Measurements from ENCODE around the gene TTLL8. TPM values are rescaled to one million over a fixed set of nuclear protein-coding genes. Genes with fewer than 3 reads are reported as not detected.

Gene TTLL8
- total RNA-seq, 2 donors from 2014 or later, result not detected

DNA sequence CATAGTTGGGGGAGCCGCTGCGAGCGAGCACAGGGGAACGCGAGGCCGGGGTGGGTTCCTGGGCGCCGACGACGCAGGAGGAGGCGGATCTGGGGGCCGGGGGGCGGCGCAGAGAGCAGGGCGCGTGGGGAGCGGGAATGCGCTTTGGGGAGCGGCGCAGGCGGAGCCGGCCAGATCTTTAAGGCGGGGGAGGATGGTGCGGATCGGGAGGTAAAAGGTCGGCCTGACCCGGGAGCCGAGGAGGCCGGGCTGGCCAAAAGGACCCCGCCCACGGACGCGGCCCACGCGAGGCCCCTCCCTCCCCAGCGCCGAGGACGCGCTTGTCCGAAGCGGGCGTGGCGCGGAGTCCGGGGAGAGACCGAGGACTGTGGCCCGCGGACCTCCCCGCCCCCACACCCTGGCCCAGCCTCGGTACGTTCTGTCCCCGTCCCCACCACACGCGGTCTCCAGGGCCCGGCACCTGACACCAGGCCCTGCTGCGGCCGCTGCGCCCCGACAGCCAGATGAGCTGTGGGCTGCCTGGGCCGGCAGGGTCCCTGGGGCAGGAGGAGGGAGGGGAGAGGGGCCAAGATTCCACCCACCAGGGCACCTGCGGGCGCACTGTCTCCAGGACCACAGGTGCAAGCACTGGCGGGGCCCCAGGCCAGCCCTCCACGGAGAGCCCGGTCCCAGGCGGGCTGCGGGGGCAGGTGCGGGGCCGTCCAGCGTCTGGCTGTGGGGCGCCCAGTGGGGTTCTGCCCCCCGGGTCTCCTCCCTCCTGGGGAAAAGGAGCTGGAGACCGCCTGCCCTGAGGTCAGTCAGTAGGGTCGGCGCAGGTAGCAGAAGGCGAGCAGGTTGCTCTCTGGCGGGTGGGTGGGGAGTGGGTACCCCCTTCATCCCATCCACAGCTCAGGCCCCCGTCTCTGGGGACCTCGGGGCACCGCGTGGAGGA is 86.6 kb downstream of the TTLL8 start:
- Histone ChIP-seq H3K4me1 (peaks cover 16% of the 10 kb centered on the region), H3K27me3 (no peaks in the 10 kb centered on the region), H3K36me3 (no peaks in the 10 kb centered on the region), H3K4me3 (peak overlapping the region; percentile 46), H3K9ac (ENCODE audit: low read depth in 2 of 2, low read length in 2 of 2) (peak overlapping the region; percentile 67 to 76), H3K9me3 (no peaks in the 10 kb centered on the region), H3K27ac (peak overlapping the region; percentile 82)
- TF ChIP-seq, protein P1, sequence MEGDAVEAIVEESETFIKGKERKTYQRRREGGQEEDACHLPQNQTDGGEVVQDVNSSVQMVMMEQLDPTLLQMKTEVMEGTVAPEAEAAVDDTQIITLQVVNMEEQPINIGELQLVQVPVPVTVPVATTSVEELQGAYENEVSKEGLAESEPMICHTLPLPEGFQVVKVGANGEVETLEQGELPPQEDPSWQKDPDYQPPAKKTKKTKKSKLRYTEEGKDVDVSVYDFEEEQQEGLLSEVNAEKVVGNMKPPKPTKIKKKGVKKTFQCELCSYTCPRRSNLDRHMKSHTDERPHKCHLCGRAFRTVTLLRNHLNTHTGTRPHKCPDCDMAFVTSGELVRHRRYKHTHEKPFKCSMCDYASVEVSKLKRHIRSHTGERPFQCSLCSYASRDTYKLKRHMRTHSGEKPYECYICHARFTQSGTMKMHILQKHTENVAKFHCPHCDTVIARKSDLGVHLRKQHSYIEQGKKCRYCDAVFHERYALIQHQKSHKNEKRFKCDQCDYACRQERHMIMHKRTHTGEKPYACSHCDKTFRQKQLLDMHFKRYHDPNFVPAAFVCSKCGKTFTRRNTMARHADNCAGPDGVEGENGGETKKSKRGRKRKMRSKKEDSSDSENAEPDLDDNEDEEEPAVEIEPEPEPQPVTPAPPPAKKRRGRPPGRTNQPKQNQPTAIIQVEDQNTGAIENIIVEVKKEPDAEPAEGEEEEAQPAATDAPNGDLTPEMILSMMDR (IDR thresholded peaks at IDR 0.05), result no peak
- intact Hi-C loops (cut with DNase I), result no loop called here
- DNase-seq, result peak; percentile 87

- Histone ChIP-seq H3K27ac (peak overlapping the region; percentile 82), H3K36me3 (no peaks in the 10 kb centered on the region), H3K9ac (ENCODE audit: low read depth in 2 of 2, low read length in 2 of 2) (peak overlapping the region; percentile 67 to 76), H3K9me3 (no peaks in the 10 kb centered on the region), H3K4me3 (peak overlapping the region; percentile 46), H3K27me3 (no peaks in the 10 kb centered on the region), H3K4me1 (peaks cover 21% of the 10 kb centered on the region)
- peak; percentile 95 for DNase-seq
- TF ChIP-seq, protein P1 (IDR thresholded peaks at IDR 0.05), result no peak
- intact Hi-C loops (cut with DNase I), result no loop called here
These were observed 87.4 kb downstream of the TTLL8 start for GRCh38 chr22:49970528-49971231.

GRCh38 chr22:49969751-49970527 is 88.2 kb downstream of the TTLL8 start:
- Histone ChIP-seq H3K4me3 (no peak overlapping the region), H3K4me1 (peaks cover 21% of the 10 kb centered on the region), H3K9ac (ENCODE audit: low read depth in 2 of 2, low read length in 2 of 2) (peak overlapping the region in 1 of 2 donors; percentile 76), H3K27ac (peak overlapping the region; percentile 82), H3K36me3 (no peaks in the 10 kb centered on the region), H3K27me3 (no peaks in the 10 kb centered on the region), H3K9me3 (no peaks in the 10 kb centered on the region)
- intact Hi-C loops (cut with DNase I), result no loop called here
- TF ChIP-seq, protein P1 (IDR thresholded peaks at IDR 0.05), result no peak
- DNase-seq, result peak; percentile 31

- H3K4me1 ChIP-seq, result peaks cover 22% of the 10 kb centered on the region
- H3K9me3 ChIP-seq, result no peaks in the 10 kb centered on the region
- TF ChIP-seq, protein P1 (IDR thresholded peaks at IDR 0.05), result no peak
- DNase-seq, result no peak
- peak overlapping the region in 1 of 2 donors; percentile 12 for H3K9ac ChIP-seq (ENCODE audit: low read depth in 2 of 2, low read length in 2 of 2)
- H3K4me3 ChIP-seq, result no peak overlapping the region
- no peak overlapping the region for H3K27ac ChIP-seq
- peaks cover under 1% of the 10 kb centered on the region for H3K36me3 ChIP-seq
- intact Hi-C loops (cut with DNase I), result no loop called here
- no peaks in the 10 kb centered on the region for H3K27me3 ChIP-seq
These were observed 89.1 kb downstream of the TTLL8 start for GRCh38 chr22:49968831-49969661.

Other genes starting within 250 kb of the TTLL8 start
- 10 to 100 TPM; 32.7 to 37.7 TPM for gene BRD1, start 230.4 kb downstream of the TTLL8 start, total RNA-seq
- gene ZBED4, start 204.5 kb downstream of the TTLL8 start, total RNA-seq, result 10 to 100 TPM; 16.2 to 19.9 TPM
- 10 to 100 TPM; 17.8 to 43.5 TPM for gene ALG12, start 139.9 kb downstream of the TTLL8 start, total RNA-seq
- gene CRELD2, start 139.7 kb downstream of the TTLL8 start, total RNA-seq, result 100 to 1,000 TPM in 1 of 2 donors, 10 to 100 TPM in 1; 43.6 to 133 TPM
- 10 to 100 TPM; 65.6 to 74.4 TPM for gene PIM3, start 97.5 kb downstream of the TTLL8 start, total RNA-seq
- under 1 TPM; 0.11 to 0.22 TPM for gene IL17REL, start 45.5 kb downstream of the TTLL8 start, total RNA-seq
- not detected for gene MLC1, start 27.1 kb upstream of the TTLL8 start, total RNA-seq
- gene MOV10L1, start 31.7 kb upstream of the TTLL8 start, total RNA-seq, result under 1 TPM; 0.27 to 0.50 TPM
- gene PANX2, start 112.4 kb upstream of the TTLL8 start, total RNA-seq, result not detected
- gene TRABD, start 127.6 kb upstream of the TTLL8 start, total RNA-seq, result 100 to 1,000 TPM in 1 of 2 donors, 10 to 100 TPM in 1; 43.6 to 116 TPM
- gene SELENOO, start 142.7 kb upstream of the TTLL8 start, total RNA-seq, result 10 to 100 TPM; 29.1 to 36.9 TPM
- 10 to 100 TPM; 19.2 to 33.4 TPM for gene TUBGCP6, start 186.7 kb upstream of the TTLL8 start, total RNA-seq
- 10 to 100 TPM; 40.5 to 59.1 TPM for gene HDAC10, start 193.0 kb upstream of the TTLL8 start, total RNA-seq
- 1 to 10 TPM; 2.0 to 2.6 TPM for gene MAPK12, start 203.4 kb upstream of the TTLL8 start, total RNA-seq
- 1 to 10 TPM; 1.3 to 1.9 TPM for gene MAPK11, start 212.1 kb upstream of the TTLL8 start, total RNA-seq
- gene PLXNB2, start 249.3 kb upstream of the TTLL8 start, total RNA-seq, result 100 to 1,000 TPM; 270 to 339 TPM